Muscle layer of duodenum (tissue), 2 donors: ENCODE data around the gene NUP88.

Experiments
- H3K27ac ChIP-seq: one replicate; pipeline ENCODE4 v1.7.0; 2013; ENCODE audit warnings: mild to moderate bottlenecking, low read length
- H3K27me3 ChIP-seq: one replicate; pipeline ENCODE4 v1.7.0; 2013; ENCODE audit warnings: low read depth, mild to moderate bottlenecking, control low read depth, low read length
- H3K36me3 ChIP-seq, 2 donors: one replicate each; pipeline ENCODE4 v1.7.0; 2013; ENCODE audit warnings: low read length in 2 of 2, control low read depth in 1 of 2, mild to moderate bottlenecking in 1 of 2; ENCODE audit not compliant: insufficient read depth in 2 of 2, control insufficient read depth in 1 of 2
- H3K4me1 ChIP-seq, 2 donors: one replicate each; pipeline ENCODE4 v1.7.0; 2013; ENCODE audit warnings: low read length in 2 of 2, mild to moderate bottlenecking in 2 of 2, control low read depth in 1 of 2, moderate library complexity in 1 of 2; ENCODE audit not compliant: insufficient read depth in 2 of 2, control insufficient read depth in 1 of 2
- H3K4me3 ChIP-seq, 2 donors: one replicate each; pipeline ENCODE4 v1.7.0; 2013; ENCODE audit warnings: low read length in 2 of 2, low read depth in 1 of 2, mild to moderate bottlenecking in 1 of 2
- H3K9me3 ChIP-seq, 2 donors: one replicate each; pipeline ENCODE4 v1.7.0; 2013; ENCODE audit warnings: low read length in 2 of 2, control low read depth in 1 of 2, mild to moderate bottlenecking in 1 of 2; ENCODE audit not compliant: control insufficient read depth in 1 of 2
- donor health status: healthy.

Gene NUP88

GRCh38 chr17:5416901-5417300 lies 2.6 kb downstream of the NUP88 start:
- H3K27ac ChIP-seq: no peak overlapping the region
- H3K27me3 ChIP-seq: no peaks in the 10 kb centered on the region
- H3K9me3 ChIP-seq: no peaks in the 10 kb centered on the region
- no peak overlapping the region for H3K4me3 ChIP-seq
- H3K4me1 ChIP-seq: peaks cover 0 to 25% of the 10 kb centered on the region in 2 donors
- H3K36me3 ChIP-seq: peaks cover 33 to 37% of the 10 kb centered on the region in 2 donors

GRCh38 chr17:5413682-5414081 lies 5.8 kb downstream of the NUP88 start:
- no peak overlapping the region for H3K27ac ChIP-seq
- H3K36me3 ChIP-seq: peaks cover 49 to 53% of the 10 kb centered on the region in 2 donors
- no peaks in the 10 kb centered on the region for H3K9me3 ChIP-seq
- no peak overlapping the region for H3K4me3 ChIP-seq
- H3K4me1 ChIP-seq: peaks cover 0 to 11% of the 10 kb centered on the region in 2 donors
- no peaks in the 10 kb centered on the region for H3K27me3 ChIP-seq

- Histone ChIP-seq H3K4me3 (no peak overlapping the region), H3K4me1 (no peaks in the 10 kb centered on the region), H3K9me3 (no peaks in the 10 kb centered on the region), H3K36me3 (peaks cover 79 to 81% of the 10 kb centered on the region in 2 donors), H3K27me3 (no peaks in the 10 kb centered on the region), H3K27ac (no peak overlapping the region)
These were observed 8.7 kb downstream of the NUP88 start for GRCh38 chr17:5410594-5411272.

- Histone ChIP-seq H3K36me3 (peaks cover 74 to 83% of the 10 kb centered on the region in 2 donors), H3K9me3 (no peaks in the 10 kb centered on the region), H3K4me3 (no peak overlapping the region), H3K27ac (no peak overlapping the region), H3K27me3 (no peaks in the 10 kb centered on the region), H3K4me1 (no peaks in the 10 kb centered on the region)
These were observed 11.3 kb downstream of the NUP88 start for GRCh38 chr17:5408186-5408585.

GRCh38 chr17:5405400-5405799 lies 14.1 kb downstream of the NUP88 start:
- Histone ChIP-seq H3K36me3 (peaks cover 66 to 77% of the 10 kb centered on the region in 2 donors), H3K4me1 (no peaks in the 10 kb centered on the region), H3K9me3 (no peaks in the 10 kb centered on the region), H3K4me3 (no peak overlapping the region), H3K27me3 (no peaks in the 10 kb centered on the region), H3K27ac (no peak overlapping the region)

GRCh38 chr17:5399767-5400166 lies 19.7 kb downstream of the NUP88 start:
- H3K4me1 ChIP-seq: no peaks in the 10 kb centered on the region
- H3K9me3 ChIP-seq: no peaks in the 10 kb centered on the region
- H3K4me3 ChIP-seq: no peak overlapping the region
- H3K27ac ChIP-seq: no peak overlapping the region
- H3K27me3 ChIP-seq: no peaks in the 10 kb centered on the region
- peaks cover 42 to 53% of the 10 kb centered on the region in 2 donors for H3K36me3 ChIP-seq

GRCh38 chr17:5396612-5397011 lies 22.9 kb downstream of the NUP88 start:
- no peaks in the 10 kb centered on the region for H3K9me3 ChIP-seq
- H3K36me3 ChIP-seq: peaks cover 50 to 54% of the 10 kb centered on the region in 2 donors

GRCh38 chr17:5391678-5392077 lies 27.8 kb downstream of the NUP88 start:
- H3K4me1 ChIP-seq: no peaks in the 10 kb centered on the region
- H3K36me3 ChIP-seq: peaks cover 68 to 70% of the 10 kb centered on the region in 2 donors
- no peak overlapping the region for H3K27ac ChIP-seq
- no peaks in the 10 kb centered on the region for H3K27me3 ChIP-seq
- no peak overlapping the region for H3K4me3 ChIP-seq
- no peaks in the 10 kb centered on the region for H3K9me3 ChIP-seq

More at GRCh38 chr17:5396612-5397011, 22.9 kb downstream of the NUP88 start:
- Histone ChIP-seq H3K27me3 (no peaks in the 10 kb centered on the region), H3K4me1 (no peaks in the 10 kb centered on the region), H3K4me3 (no peak overlapping the region), H3K27ac (no peak overlapping the region)

- Histone ChIP-seq H3K27ac (no peak overlapping the region), H3K4me3 (no peak overlapping the region), H3K4me1 (no peaks in the 10 kb centered on the region), H3K9me3 (no peaks in the 10 kb centered on the region), H3K36me3 (peaks cover 86 to 91% of the 10 kb centered on the region in 2 donors), H3K27me3 (no peaks in the 10 kb centered on the region)
These were observed 37.9 kb downstream of the NUP88 start for GRCh38 chr17:5381542-5381941.

GRCh38 chr17:5380491-5381135 lies 38.8 kb downstream of the NUP88 start:
- H3K4me1 ChIP-seq: no peaks in the 10 kb centered on the region
- H3K27ac ChIP-seq: no peak overlapping the region

GRCh38 chr17:5379351-5380107 lies 39.9 kb downstream of the NUP88 start:
- Histone ChIP-seq H3K4me3 (no peak overlapping the region), H3K27me3 (no peaks in the 10 kb centered on the region), H3K9me3 (no peaks in the 10 kb centered on the region), H3K27ac (no peak overlapping the region), H3K36me3 (peaks cover 78 to 84% of the 10 kb centered on the region in 2 donors), H3K4me1 (no peaks in the 10 kb centered on the region)

More at GRCh38 chr17:5380491-5381135, 38.8 kb downstream of the NUP88 start:
- no peaks in the 10 kb centered on the region for H3K9me3 ChIP-seq
- H3K36me3 ChIP-seq: peaks cover 83 to 89% of the 10 kb centered on the region in 2 donors
- no peaks in the 10 kb centered on the region for H3K27me3 ChIP-seq
- H3K4me3 ChIP-seq: no peak overlapping the region
